GM12801 (cell line): ENCODE results near the gene PHF12.

ENCODE experiments used
- TF ChIP-seq, protein P1 (sequence below): IDR thresholded peaks from one replicate; pipeline ENCODE4 v1.5.1; 2011; ENCODE audit warnings: control low read depth; ENCODE audit not compliant: insufficient read length; ENCODE audit errors: extremely low read depth

Gene PHF12

DNA sequence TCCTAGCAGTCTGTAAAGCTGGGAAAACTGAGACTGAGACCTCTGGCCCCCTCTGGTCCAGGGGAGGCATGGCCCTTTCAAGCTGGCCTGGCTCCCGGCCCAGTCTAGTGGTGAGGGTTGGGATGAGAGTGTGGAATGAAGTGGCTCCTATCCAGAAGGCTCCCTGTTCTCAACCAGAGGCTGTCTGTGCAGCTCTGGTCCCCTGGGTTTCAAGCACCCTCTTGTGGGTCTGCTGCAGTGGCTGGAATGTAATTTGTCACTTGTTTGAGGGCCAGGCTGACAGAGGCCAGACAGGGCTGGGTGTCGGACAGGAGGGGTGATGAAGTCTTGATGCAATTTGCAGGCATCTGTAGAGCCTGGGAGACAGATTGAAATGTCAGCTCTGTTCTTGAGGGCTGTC, 22.1 kb upstream of the PHF12 start:
- TF ChIP-seq, protein P1, sequence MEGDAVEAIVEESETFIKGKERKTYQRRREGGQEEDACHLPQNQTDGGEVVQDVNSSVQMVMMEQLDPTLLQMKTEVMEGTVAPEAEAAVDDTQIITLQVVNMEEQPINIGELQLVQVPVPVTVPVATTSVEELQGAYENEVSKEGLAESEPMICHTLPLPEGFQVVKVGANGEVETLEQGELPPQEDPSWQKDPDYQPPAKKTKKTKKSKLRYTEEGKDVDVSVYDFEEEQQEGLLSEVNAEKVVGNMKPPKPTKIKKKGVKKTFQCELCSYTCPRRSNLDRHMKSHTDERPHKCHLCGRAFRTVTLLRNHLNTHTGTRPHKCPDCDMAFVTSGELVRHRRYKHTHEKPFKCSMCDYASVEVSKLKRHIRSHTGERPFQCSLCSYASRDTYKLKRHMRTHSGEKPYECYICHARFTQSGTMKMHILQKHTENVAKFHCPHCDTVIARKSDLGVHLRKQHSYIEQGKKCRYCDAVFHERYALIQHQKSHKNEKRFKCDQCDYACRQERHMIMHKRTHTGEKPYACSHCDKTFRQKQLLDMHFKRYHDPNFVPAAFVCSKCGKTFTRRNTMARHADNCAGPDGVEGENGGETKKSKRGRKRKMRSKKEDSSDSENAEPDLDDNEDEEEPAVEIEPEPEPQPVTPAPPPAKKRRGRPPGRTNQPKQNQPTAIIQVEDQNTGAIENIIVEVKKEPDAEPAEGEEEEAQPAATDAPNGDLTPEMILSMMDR, result no peak

DNA sequence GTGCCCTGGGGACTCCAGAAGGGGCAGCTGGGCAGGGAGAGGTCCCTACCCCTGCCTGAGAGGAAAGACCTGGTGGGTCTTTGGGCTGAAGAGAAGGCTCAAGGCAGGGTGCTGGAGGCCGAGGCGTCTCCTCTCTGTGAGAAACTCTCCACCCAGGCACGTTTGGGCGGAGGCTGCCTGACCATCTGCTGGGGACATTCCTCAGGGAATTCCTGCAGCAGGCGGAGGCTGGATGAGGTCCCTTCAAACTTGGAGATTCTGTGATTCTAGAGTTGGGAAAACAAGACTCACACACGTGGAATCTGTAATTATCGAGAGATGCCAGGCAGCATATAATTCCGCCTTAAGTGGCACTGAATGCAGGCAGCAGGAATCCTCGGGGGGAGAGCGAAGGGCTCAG, 21.1 kb upstream of the PHF12 start:
- TF ChIP-seq, protein P1, result no peak

DNA sequence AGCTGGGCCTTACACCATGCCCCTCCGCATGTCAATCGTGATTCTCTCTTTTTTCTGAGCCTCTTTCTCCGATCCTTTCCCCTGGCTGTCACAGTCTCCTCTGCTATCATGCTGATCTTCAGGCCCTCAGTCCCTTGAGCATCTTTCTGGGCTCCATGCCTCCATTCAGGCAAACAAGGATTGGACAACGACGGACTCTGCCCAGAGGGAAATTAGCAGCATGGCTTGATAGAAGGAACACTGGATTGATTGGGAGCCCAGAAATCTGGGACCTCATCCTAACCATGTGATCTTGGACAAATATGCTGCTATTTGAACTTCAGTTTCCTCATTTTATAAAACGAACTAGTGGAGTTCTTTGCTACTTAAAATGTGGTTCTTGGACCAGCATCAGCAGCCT, 19.6 kb upstream of the PHF12 start:
- TF ChIP-seq, protein P1, result no peak

DNA sequence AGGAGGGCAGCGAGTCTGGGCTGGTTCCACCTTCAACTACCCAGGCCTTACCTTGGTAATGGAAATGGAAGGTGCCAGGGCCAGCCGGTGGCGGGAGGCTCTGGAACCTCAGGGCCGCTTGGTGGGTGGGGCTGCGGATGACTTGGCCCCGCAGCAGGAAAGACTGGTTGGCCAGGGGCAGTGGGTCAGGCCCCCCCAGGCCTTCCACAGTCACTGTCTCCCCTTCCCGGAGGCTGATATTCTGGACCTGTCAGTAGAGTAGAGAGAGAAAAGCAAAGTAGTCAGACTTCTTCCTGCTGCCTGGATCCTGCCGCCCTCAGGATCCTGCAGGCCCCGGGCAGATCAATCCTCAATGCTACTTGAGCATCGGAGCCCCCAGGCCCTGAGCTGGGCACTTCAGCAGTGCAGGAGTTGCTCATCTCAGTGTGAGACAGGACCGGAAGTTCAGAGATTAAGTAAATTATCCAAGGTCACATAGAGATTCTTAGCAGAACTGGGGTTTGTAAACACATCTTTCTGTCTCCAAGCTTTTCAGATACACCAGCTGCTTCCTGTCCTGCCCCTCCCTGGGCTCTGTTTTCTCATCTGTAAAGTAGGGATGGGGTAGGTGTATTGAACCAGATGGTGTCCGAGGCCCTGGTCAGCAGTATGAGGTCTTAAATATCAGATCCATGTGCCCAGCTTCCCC, 18.5 kb upstream of the PHF12 start:
- TF ChIP-seq, protein P1, result no peak

DNA sequence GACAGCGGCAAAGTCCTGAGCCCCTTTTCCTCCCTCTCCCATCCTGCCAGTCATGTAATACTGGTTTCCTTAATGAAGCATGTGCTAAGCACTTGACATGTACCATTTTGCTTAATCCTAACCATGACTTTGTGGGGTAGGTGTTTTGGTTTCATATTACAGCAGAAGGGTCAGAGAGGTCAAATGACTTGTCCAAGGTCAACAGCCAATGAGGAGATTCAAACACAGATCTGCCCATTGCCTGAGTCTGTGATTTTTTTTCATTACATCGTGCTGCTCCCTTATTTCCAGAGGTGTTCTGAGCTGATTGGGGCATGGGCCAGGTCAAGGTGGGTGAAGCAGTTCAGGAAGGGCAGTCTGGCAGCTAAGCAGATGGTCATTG, 17.6 kb upstream of the PHF12 start:
- TF ChIP-seq, protein P1, result no peak

DNA sequence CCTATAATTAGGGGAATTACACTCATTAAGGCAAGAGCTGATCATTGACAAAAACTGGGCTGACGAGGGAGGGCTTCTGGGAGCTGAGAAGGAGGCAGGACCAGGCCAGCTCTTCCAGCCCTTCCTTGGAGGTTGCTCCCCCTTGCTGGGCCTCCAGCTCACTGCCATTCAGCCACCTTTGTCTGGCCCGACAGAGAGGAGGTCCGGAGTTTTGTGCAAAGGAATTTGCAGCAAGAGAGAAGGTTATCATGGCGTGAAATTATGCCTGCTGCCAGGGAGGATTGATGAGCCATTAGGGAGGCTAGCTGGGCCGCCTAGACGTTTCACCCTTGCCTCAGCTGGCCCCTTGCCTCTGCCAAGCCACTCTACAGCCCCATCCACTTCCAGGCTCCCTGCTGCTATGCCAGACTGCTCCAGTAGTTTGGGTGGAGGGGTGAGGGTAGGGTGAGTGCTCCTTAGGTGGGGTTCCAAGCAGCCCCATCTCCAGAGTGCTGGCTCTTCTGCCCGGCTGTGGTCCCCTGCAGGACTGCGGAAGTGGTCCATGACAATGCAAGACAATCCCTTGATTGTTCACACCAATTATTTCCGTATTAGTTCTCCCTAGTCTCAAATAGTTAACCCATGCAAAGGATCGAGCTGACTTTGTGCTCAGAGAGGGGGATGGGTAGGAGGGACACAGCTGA, 17.1 kb upstream of the PHF12 start:
- TF ChIP-seq, protein P1, result no peak

DNA sequence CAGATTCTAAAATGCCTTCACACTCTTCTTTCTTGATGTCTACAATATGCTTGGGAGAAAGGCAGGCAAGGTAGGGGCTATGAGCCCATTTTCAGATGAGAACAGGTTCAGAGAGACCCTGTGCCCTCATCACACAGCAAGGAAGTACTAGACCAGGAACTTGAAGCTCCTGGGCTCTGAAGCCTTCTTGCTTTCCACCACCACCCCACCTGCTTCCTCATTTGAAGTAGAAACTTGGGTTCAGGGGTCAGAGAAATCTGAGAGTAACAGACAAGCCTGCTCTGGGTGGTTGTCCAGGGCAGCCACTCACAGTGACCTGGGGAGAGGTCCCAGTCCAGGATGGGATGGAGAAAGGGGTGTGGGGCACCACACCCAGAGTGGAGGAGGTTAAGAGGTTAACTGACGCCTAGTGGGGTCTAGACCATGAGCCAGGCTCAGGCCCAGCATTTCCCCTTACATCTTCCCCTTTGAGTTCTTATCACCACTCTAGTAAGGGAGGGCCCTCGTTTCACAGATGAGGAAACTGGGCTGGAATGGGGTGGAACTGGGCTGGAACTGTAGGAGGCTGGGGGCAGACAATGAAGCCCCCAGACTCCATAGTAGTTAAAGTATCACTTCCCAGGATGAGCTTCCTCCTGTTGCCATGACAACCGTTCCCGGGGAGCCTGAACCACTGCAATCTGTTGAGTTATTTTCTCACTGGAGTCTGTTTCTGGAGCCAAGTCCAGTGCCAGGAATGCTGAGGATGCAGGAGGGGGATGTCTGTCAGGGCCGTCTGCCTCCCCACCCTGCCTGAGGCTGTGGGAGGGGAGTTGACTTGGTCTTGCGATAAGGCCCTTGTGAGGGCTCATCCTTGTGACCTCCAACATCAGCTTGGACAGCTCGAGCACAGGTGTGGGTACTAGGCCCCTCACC, 16.2 kb upstream of the PHF12 start:
- TF ChIP-seq, protein P1, result no peak
